ENCODE data around the gene SPTLC3. TPM values are rescaled to one million over a fixed set of nuclear protein-coding genes. Genes with fewer than 3 reads are reported as not detected.

Gene SPTLC3
- total and polyA plus RNA-seq, 2 donors (not counting 1 experiment from before 2014, with no cell fraction given): not detected

DNA sequence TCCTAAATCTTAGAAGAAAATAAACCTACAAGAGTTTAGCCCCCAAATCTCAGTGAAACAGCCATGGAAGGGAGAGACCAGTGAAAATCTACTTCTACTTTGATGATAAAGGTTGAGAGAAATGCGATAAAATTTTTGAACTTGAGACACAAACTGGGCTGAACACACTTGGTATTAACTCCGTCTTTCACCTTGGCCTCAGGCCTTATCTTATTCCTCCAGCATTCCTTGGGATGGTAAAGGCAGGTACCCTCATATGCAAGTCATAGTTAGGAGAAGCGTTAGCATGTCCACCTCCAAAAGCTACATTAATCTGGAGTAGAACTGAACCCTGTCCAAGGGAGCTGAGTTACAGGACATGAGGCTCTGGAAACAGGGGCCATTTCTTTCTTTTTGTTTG, 1.2 kb upstream of the SPTLC3 start:
- TF ChIP-seq EZH2 (IDR thresholded peaks at IDR 0.05; ENCODE audit: borderline replicate concordance, insufficient read depth, low read depth, low read length, poor library complexity, severe bottlenecking): no peak
- no peak for TF ChIP-seq CTCF (IDR thresholded peaks at IDR 0.05)
- Histone ChIP-seq H3K36me3 (replicated peaks in 1 of 2; ENCODE audit: control extremely low read depth in 1 of 2, control insufficient read depth in 1 of 2, extremely low read depth in 1 of 2, insufficient read depth in 2 of 2, low read length in 1 of 2) (no peaks in the 10 kb centered on the region), H3K79me2 (ENCODE audit: control insufficient read depth, insufficient read depth, low read length) (no peaks in the 10 kb centered on the region), H3K9ac (ENCODE audit: low read length) (no peak overlapping the region), H3K4me2 (replicated peaks; ENCODE audit: low read depth, low read length, poor library complexity, severe bottlenecking) (no peak overlapping the region), H3K27me3 (replicated peaks in 1 of 4; ENCODE audit: control extremely low read depth in 1 of 4, control insufficient read depth in 3 of 4, insufficient read depth in 4 of 4, low read length in 3 of 4) (no peaks in the 10 kb centered on the region), H3K4me1 (ENCODE audit: control insufficient read depth in 2 of 2, insufficient read depth in 2 of 2, low read length in 2 of 2) (peaks cover 20 to 22% of the 10 kb centered on the region in 2 donors), H3K27ac (ENCODE audit: low read length in 2 of 2) (no peak overlapping the region), H3K9me3 (ENCODE audit: control extremely low read depth in 1 of 3, control insufficient read depth in 2 of 3, insufficient read depth in 1 of 3, low read length in 2 of 3) (no peaks in the 10 kb centered on the region), H3K4me3 (ENCODE audit: control extremely low read depth in 1 of 5, extremely low read depth in 1 of 5, insufficient read depth in 1 of 5, low read depth in 2 of 5, low read length in 4 of 5) (no peak overlapping the region), H4K20me1 (ENCODE audit: control insufficient read depth, insufficient read depth, low read length, poor library complexity, severe bottlenecking) (no peaks in the 10 kb centered on the region), H2AFZ (ENCODE audit: insufficient read depth, low read depth, low read length, poor library complexity, severe bottlenecking) (no peak overlapping the region)
- intact Hi-C loops (cut with micrococcal nuclease): no loop called here
- Mint-ChIP-seq H3K4me1 (peaks cover 26% of the 10 kb centered on the region), H3K27me3 (no peaks in the 10 kb centered on the region), H3K9me3 (ENCODE audit: insufficient read depth) (no peaks in the 10 kb centered on the region), H3K4me3 (no peak overlapping the region), H3K27ac (no peak overlapping the region)
- ChIA-PET POLR2A (no interaction called here), CTCF (no interaction called here)
- ATAC-seq (ENCODE audit: low read depth) (no peak), DNase-seq (no peak)
- no CpG with 5 or more reads among the region's 3 CpGs for WGBS (ENCODE audit: insufficient coverage)

- H3K4me1 Mint-ChIP-seq: peaks cover 26% of the 10 kb centered on the region
- H4K20me1 ChIP-seq (ENCODE audit: control insufficient read depth, insufficient read depth, low read length, poor library complexity, severe bottlenecking): no peaks in the 10 kb centered on the region
- ChIA-PET CTCF (no interaction called here), POLR2A (no interaction called here)
- ATAC-seq (ENCODE audit: low read depth) (peak; percentile 71), DNase-seq (peak; percentile 65)
- H3K36me3 ChIP-seq (replicated peaks in 1 of 2; ENCODE audit: control extremely low read depth in 1 of 2, control insufficient read depth in 1 of 2, extremely low read depth in 1 of 2, insufficient read depth in 2 of 2, low read length in 1 of 2): no peaks in the 10 kb centered on the region
- H3K27ac ChIP-seq (ENCODE audit: low read length in 2 of 2): no peak overlapping the region
- H3K9me3 Mint-ChIP-seq (ENCODE audit: insufficient read depth): no peaks in the 10 kb centered on the region
- no peaks in the 10 kb centered on the region for H3K27me3 ChIP-seq (replicated peaks in 1 of 4; ENCODE audit: control extremely low read depth in 1 of 4, control insufficient read depth in 3 of 4, insufficient read depth in 4 of 4, low read length in 3 of 4)
- H3K4me3 ChIP-seq (ENCODE audit: control extremely low read depth in 1 of 5, extremely low read depth in 1 of 5, insufficient read depth in 1 of 5, low read depth in 2 of 5, low read length in 4 of 5): no peak overlapping the region
- H3K27me3 Mint-ChIP-seq: peaks cover 4% of the 10 kb centered on the region
- no peak overlapping the region for H3K9ac ChIP-seq (ENCODE audit: low read length)
- H3K79me2 ChIP-seq (ENCODE audit: control insufficient read depth, insufficient read depth, low read length): no peaks in the 10 kb centered on the region
- WGBS (ENCODE audit: insufficient coverage): 17% methylated on average over 2 of the region's 6 CpGs
- peaks cover 20 to 22% of the 10 kb centered on the region in 2 donors for H3K4me1 ChIP-seq (ENCODE audit: control insufficient read depth in 2 of 2, insufficient read depth in 2 of 2, low read length in 2 of 2)
- H3K4me3 Mint-ChIP-seq: peak overlapping the region; percentile 52
- TF ChIP-seq EZH2 (IDR thresholded peaks at IDR 0.05; ENCODE audit: borderline replicate concordance, insufficient read depth, low read depth, low read length, poor library complexity, severe bottlenecking) (no peak), CTCF (IDR thresholded peaks at IDR 0.05) (no peak)
- H3K9me3 ChIP-seq (ENCODE audit: control extremely low read depth in 1 of 3, control insufficient read depth in 2 of 3, insufficient read depth in 1 of 3, low read length in 2 of 3): no peaks in the 10 kb centered on the region
- intact Hi-C loops (cut with micrococcal nuclease): no loop called here
- peak overlapping the region; percentile 40 for H3K4me2 ChIP-seq (replicated peaks; ENCODE audit: low read depth, low read length, poor library complexity, severe bottlenecking)
- no peak overlapping the region for H2AFZ ChIP-seq (ENCODE audit: insufficient read depth, low read depth, low read length, poor library complexity, severe bottlenecking)
- peak overlapping the region; percentile 8 for H3K27ac Mint-ChIP-seq
Measured at GRCh38 chr20:13009682-13010406, 1.1 kb downstream of the SPTLC3 start.
